Skeletal muscle tissue (tissue), 5 donors: ENCODE data around the gene POLR1G. TPM values are rescaled to one million over a fixed set of nuclear protein-coding genes. Genes with fewer than 3 reads are reported as not detected.

Experiments
- H3K27ac ChIP-seq: one replicate; pipeline ENCODE4 v1.7.0; 2013; ENCODE audit warnings: mild to moderate bottlenecking, low read depth, low read length, inconsistent platforms
- H3K27me3 ChIP-seq, 3 donors: one replicate each; pipeline ENCODE4 v1.7.0; 2013; ENCODE audit warnings: low read length in 3 of 3; ENCODE audit not compliant: control insufficient read depth in 3 of 3, insufficient read depth in 3 of 3
- H3K36me3 ChIP-seq, 3 donors: one replicate each; pipeline ENCODE4 v1.7.0; 2013; ENCODE audit warnings: low read length in 3 of 3; ENCODE audit not compliant: control insufficient read depth in 3 of 3, insufficient read depth in 3 of 3
- H3K4me1 ChIP-seq, 3 donors: one replicate each; pipeline ENCODE4 v1.7.0; 2013; ENCODE audit warnings: low read length in 3 of 3, mild to moderate bottlenecking in 3 of 3; ENCODE audit not compliant: control insufficient read depth in 3 of 3, insufficient read depth in 3 of 3
- H3K4me3 ChIP-seq, 3 donors: one replicate each; pipeline ENCODE4 v1.7.0; 2013; ENCODE audit warnings: low read length in 3 of 3
- H3K9ac ChIP-seq, 3 donors: one replicate each; pipeline ENCODE4 v1.7.0; 2013; ENCODE audit warnings: low read length in 3 of 3, mild to moderate bottlenecking in 3 of 3, moderate library complexity in 2 of 3, low read depth in 1 of 3
- H3K9me3 ChIP-seq, 3 donors: one replicate each; pipeline ENCODE4 v1.7.0; 2013; ENCODE audit warnings: low read length in 3 of 3; ENCODE audit not compliant: control insufficient read depth in 3 of 3
- small RNA-seq: library from RNA; depleted of rRNA; stranded (forward); fragments of <200 nt; gene quantifications from one replicate; pipeline ENCODE3, GENCODE V24; 2014
- total RNA-seq: library from RNA; depleted of rRNA; stranded (reverse); fragments of >200 nt; gene quantifications from one replicate; pipeline ENCODE4 v1.2.3, GENCODE V29; 2014
- donor health status: Osteomylitis.

POLR1G gene
- total RNA-seq, 1 donor from 2014 or later: 7.3 TPM

GRCh38 chr19:45451850-45452387, 45.5 kb downstream of the POLR1G start:
- H3K4me1 ChIP-seq: peaks cover 29 to 48% (median 32%) of the 10 kb centered on the region in 3 donors
- no peaks in the 10 kb centered on the region for H3K27me3 ChIP-seq
- H3K9me3 ChIP-seq: no peaks in the 10 kb centered on the region
- no peaks in the 10 kb centered on the region for H3K36me3 ChIP-seq
- H3K27ac ChIP-seq: peak overlapping the region; percentile 81
- no peak overlapping the region for H3K9ac ChIP-seq
- H3K4me3 ChIP-seq: no peak overlapping the region

DNA sequence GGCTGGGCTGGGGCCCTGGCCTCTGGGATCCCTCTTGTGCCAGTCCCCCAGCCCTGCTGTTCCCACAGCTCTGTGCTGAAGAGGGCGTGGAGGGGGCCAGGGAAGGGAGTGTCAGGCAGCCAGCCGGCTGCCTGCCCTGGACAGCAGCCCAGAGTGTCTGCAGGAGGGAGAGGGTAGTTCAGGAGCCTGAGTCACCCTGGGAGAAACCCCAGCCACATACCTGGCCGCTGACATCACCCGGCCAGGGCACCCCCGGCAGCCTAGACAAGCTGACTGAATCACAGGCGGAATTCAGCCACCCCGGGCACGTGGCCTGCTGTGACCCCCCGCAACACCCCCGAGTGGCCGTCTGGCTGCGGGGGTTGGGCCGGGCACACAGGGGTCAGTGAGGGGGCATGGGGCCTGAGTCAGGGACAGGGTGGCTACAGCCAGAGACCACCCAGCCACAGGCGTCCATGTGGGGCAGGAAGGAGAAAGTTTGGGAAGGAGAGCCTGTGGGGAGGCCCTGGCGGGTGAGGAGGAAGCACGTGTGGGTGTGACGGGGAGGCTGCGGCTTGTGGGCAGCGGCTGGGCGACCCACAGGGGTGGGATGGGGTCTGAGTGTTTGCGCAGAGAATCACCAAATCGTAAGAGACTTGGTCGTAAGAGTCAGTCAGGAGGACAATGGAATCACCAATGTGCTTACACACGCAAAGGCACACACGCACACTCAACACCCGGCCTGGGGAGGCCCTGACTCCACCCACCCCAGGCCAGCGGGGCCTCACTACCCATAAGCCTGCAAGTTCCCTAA, 49.5 kb downstream of the POLR1G start:
- H3K9ac ChIP-seq: peak overlapping the region; percentile 27 to 86 (median 69)
- no peaks in the 10 kb centered on the region for H3K9me3 ChIP-seq
- peaks cover 24 to 38% (median 27%) of the 10 kb centered on the region in 3 donors for H3K4me1 ChIP-seq
- H3K4me3 ChIP-seq: peak overlapping the region in 2 of 3 donors; percentile 51 to 63
- peak overlapping the region; percentile 94 for H3K27ac ChIP-seq
- H3K27me3 ChIP-seq: no peaks in the 10 kb centered on the region
- H3K36me3 ChIP-seq: no peaks in the 10 kb centered on the region

GRCh38 chr19:45456500-45456815, 50.0 kb downstream of the POLR1G start:
- Histone ChIP-seq H3K9ac (peak overlapping the region in 1 of 3 donors; percentile 86), H3K27ac (peak overlapping the region; percentile 94), H3K4me1 (peaks cover 19 to 33% (median 22%) of the 10 kb centered on the region in 3 donors), H3K36me3 (no peaks in the 10 kb centered on the region), H3K4me3 (peak overlapping the region in 1 of 3 donors; percentile 51), H3K9me3 (no peaks in the 10 kb centered on the region), H3K27me3 (no peaks in the 10 kb centered on the region)

DNA sequence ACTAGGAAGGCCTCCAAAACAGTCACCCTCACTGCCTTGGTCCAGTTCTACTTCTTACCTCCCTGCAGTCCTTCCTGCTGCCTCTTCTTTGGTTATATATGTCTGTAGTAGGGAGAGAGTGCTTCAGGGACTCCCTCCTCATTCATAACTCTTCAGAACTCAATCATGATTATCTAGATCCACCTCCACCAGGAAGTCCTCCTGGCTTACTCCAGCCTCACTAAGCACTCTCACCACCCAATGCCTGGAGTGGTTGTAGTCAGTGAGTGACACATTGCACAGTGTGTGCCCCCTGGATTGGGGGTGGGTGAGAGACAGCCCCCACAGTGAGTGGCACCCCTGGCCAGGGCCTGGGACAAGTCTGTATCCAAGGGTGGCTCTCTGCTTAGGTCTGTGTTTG, 51.3 kb downstream of the POLR1G start:
- Histone ChIP-seq H3K4me1 (peaks cover 15 to 30% (median 21%) of the 10 kb centered on the region in 3 donors), H3K27me3 (no peaks in the 10 kb centered on the region), H3K36me3 (no peaks in the 10 kb centered on the region), H3K9ac (no peak overlapping the region), H3K9me3 (no peaks in the 10 kb centered on the region), H3K4me3 (no peak overlapping the region), H3K27ac (no peak overlapping the region)

Small RNAs within 50 kb of the gene (small RNA-seq; reads per million reads assigned to genes)
- gene MIR6088: not detected

Other genes starting within 250 kb of the POLR1G start
- not detected for gene NKPD1, start 245.7 kb upstream of the POLR1G start, total RNA-seq
- 15.1 TPM for gene TRAPPC6A, start 228.4 kb upstream of the POLR1G start, total RNA-seq
- 4.2 TPM for gene BLOC1S3, start 227.9 kb upstream of the POLR1G start, total RNA-seq
- gene EXOC3L2, start 161.2 kb upstream of the POLR1G start, total RNA-seq: 2.1 TPM
- gene MARK4, start 155.4 kb upstream of the POLR1G start, total RNA-seq: 15.7 TPM
- gene CKM, start 83.8 kb upstream of the POLR1G start, total RNA-seq: 3,746 TPM
- gene KLC3, start 65.9 kb upstream of the POLR1G start, total RNA-seq: 0.52 TPM
- gene ERCC2, start 36.1 kb upstream of the POLR1G start, total RNA-seq: 7.3 TPM
- gene PPP1R13L, start 1.6 kb upstream of the POLR1G start, total RNA-seq: not detected
- 56.9 TPM for gene ERCC1, start 17.3 kb downstream of the POLR1G start, total RNA-seq
- 42.8 TPM for gene FOSB, start 61.4 kb downstream of the POLR1G start, total RNA-seq
- gene RTN2, start 90.4 kb downstream of the POLR1G start, total RNA-seq: 45.4 TPM
- gene PPM1N, start 91.8 kb downstream of the POLR1G start, total RNA-seq: 0.52 TPM
- 32.4 TPM for gene VASP, start 100.8 kb downstream of the POLR1G start, total RNA-seq
- 3.7 TPM for gene OPA3, start 178.2 kb downstream of the POLR1G start, total RNA-seq
- gene GPR4, start 195.6 kb downstream of the POLR1G start, total RNA-seq: 0.52 TPM
- 4.7 TPM for gene EML2, start 232.8 kb downstream of the POLR1G start, total RNA-seq